Measurements from ENCODE around the gene TRIM51.
"Not testable (repeated sequence)": the region's sequence is repeated elsewhere in the genome, so short reads cannot be mapped to it uniquely, and the experiment has no call there.

- not testable (repeated sequence) for TF ChIP-seq REST (IDR thresholded peaks at IDR 0.05; ENCODE audit: insufficient read depth in 1 of 2, low read depth in 2 of 2, low read length in 2 of 2); POLR2AphosphoS5 (IDR thresholded peaks at IDR 0.05; ENCODE audit: low read depth, low read length)
These were observed at the start of gene TRIM51 for GRCh38 chr11:55882997-55883396.

Data from PFSK-1 (cell line).